Stimulated activated CD8-positive, alpha-beta memory T cell treated with anti-CD3 and anti-CD28 coated beads, Interleukin-15, amount 100 ng/mL, for 4 hours (primary cell): ENCODE measurements around the gene PPP1R15A.
"Not testable (repeated sequence)": the region's sequence is repeated elsewhere in the genome, so short reads cannot be mapped to it uniquely, and the experiment has no call there.

ENCODE experiments used
- DNase-seq, 2 donors: peaks; one replicate each; pipeline ENCODE4 v3.0.0-alpha.2; 2020; ENCODE audit warnings: low read depth in 2 of 2

The PPP1R15A gene

GRCh38 chr19:48881741-48882657 lies 9.8 kb downstream of the PPP1R15A start:
- no peak for DNase-seq

GRCh38 chr19:48883726-48884125 lies 11.5 kb downstream of the PPP1R15A start:
- DNase-seq: no peak

- no peak for DNase-seq
These were observed 15.8 kb downstream of the PPP1R15A start for GRCh38 chr19:48887861-48888612.

GRCh38 chr19:48889496-48889895 lies 17.3 kb downstream of the PPP1R15A start:
- DNase-seq: not testable (repeated sequence)

- DNase-seq: no peak
These were observed 18.3 kb downstream of the PPP1R15A start for GRCh38 chr19:48890551-48890950.

- DNase-seq: no peak
These were observed 23.0 kb downstream of the PPP1R15A start for GRCh38 chr19:48895226-48895625.

GRCh38 chr19:48896191-48896720 lies 24.0 kb downstream of the PPP1R15A start:
- no peak for DNase-seq

- no peak for DNase-seq
These were observed 25.0 kb downstream of the PPP1R15A start for GRCh38 chr19:48897181-48897580.

GRCh38 chr19:48899386-48899749 lies 27.1 kb downstream of the PPP1R15A start:
- DNase-seq: not testable (repeated sequence)

GRCh38 chr19:48899781-48900476 lies 27.7 kb downstream of the PPP1R15A start, which contains the start of gene NUCB1:
Gene NUCB1 (plus strand): TSS chr19:48900312. CDS start chr19:48900797, 485 bp downstream.
- DNase-seq: peak; percentile 96 to 99

- no peak for DNase-seq
These were observed 28.5 kb downstream of the PPP1R15A start for GRCh38 chr19:48900477-48901406.

- DNase-seq: not testable (repeated sequence)
These were observed 30.1 kb downstream of the PPP1R15A start for GRCh38 chr19:48902291-48902690.

GRCh38 chr19:48903788-48904187 lies 31.6 kb downstream of the PPP1R15A start:
- DNase-seq: not testable (repeated sequence)

GRCh38 chr19:48905664-48906063 lies 33.4 kb downstream of the PPP1R15A start:
- no peak for DNase-seq

GRCh38 chr19:48906324-48906723 lies 34.1 kb downstream of the PPP1R15A start:
- DNase-seq: no peak

- DNase-seq: no peak
These were observed 35.5 kb downstream of the PPP1R15A start for GRCh38 chr19:48907671-48908070.

- not testable (repeated sequence) for DNase-seq
These were observed 37.3 kb downstream of the PPP1R15A start for GRCh38 chr19:48909424-48910077.

- DNase-seq: no peak
These were observed 38.6 kb downstream of the PPP1R15A start for GRCh38 chr19:48910803-48911202.

- no peak for DNase-seq
These were observed 41.1 kb downstream of the PPP1R15A start for GRCh38 chr19:48913114-48913889.
